Ovary (tissue), 9 donors: ENCODE results near the gene EEF1A2. TPM values are rescaled to one million over a fixed set of nuclear protein-coding genes. Genes with fewer than 3 reads are reported as not detected.

Experiments
- DNase-seq, 5 donors: peaks; one replicate each; pipeline ENCODE4 v3.0.0-alpha.2; 2019 to 2020
- H3K27ac ChIP-seq, 2 donors: fragments of 200-600 bp; one replicate each; pipeline versions ENCODE4 v1.5.1 to v1.8.0; 2019 to 2022
- H3K27me3 ChIP-seq: fragments of 200-600 bp; one replicate; pipeline ENCODE4 v1.8.0; 2022
- H3K36me3 ChIP-seq: fragments of 200-600 bp; sonication (generic); one replicate; pipeline ENCODE4 v1.5.1; 2019
- H3K4me1 ChIP-seq: one replicate; pipeline ENCODE4 v1.8.1; 2013; ENCODE audit warnings: mild to moderate bottlenecking, moderate library complexity; ENCODE audit not compliant: insufficient read depth
- H3K4me3 ChIP-seq: fragments of 200-600 bp; sonication (generic); one replicate; pipeline ENCODE4 v1.5.1; 2017
- H3K9me3 ChIP-seq, 2 donors: fragments of 200-600 bp in 1 of 2; sonication (generic) in 1 of 2; one replicate each; pipeline versions ENCODE4 v1.5.1 to v1.8.1; 2013 to 2019; ENCODE audit warnings: mild to moderate bottlenecking in 1 of 2, moderate library complexity in 1 of 2
- CTCF ChIP-seq, 3 donors: fragments of 450-650 bp in 2 of 3; fragments of 200-600 bp in 1 of 3; IDR thresholded peaks; one replicate each; pipeline versions ENCODE4 v1.5.1 to v1.8.0; 2016 to 2022; ENCODE audit warnings: antibody characterized with exemption in 3 of 3, mild to moderate bottlenecking in 1 of 3
- EP300 ChIP-seq: sonication (generic); formaldehyde crosslinking; IDR thresholded peaks from one replicate; pipeline ENCODE4 v1.6.1; 2017; ENCODE audit warnings: antibody characterized with exemption
- POLR2A ChIP-seq: fragments of 450-650 bp; IDR thresholded peaks from one replicate; pipeline ENCODE4 v1.6.1; 2017; ENCODE audit warnings: antibody characterized with exemption, mild to moderate bottlenecking, moderate library complexity
- WGBS, 3 donors: extraction: QIAGEN DNeasy Blood & Tissue Kit in 1 of 3; methylation state at CpG; one replicate each; pipeline versions ENCODE4 v1.1.5 to v1.1.7; 2013 to 2017; 5-methylcytosine and 5-hydroxymethylcytosine counted together
- intact Hi-C, 4 donors: fragments of 100-400 bp; cut with DNase I; formaldehyde crosslinking; loops; one replicate each; pipeline versions ENCODE4 v1.11.0 to v1.15.1; 2022 to 2023
- polyA plus RNA-seq, 2 donors: library from polyadenylated mRNA; stranded (reverse); fragments of 200-250 nt in 1 of 2; fragments of 350-450 nt in 1 of 2; fragmentation: Illumina TruSeq in 1 of 2; extraction: RNeasy Lipid Tissue Mini Kit (QIAGEN cat#74804) in 1 of 2; gene quantifications; one replicate each; pipeline ENCODE4 v1.2.3, GENCODE V29; 2013 to 2014
- total RNA-seq, 7 donors: library from RNA; depleted of rRNA in 2 of 7; stranded (reverse); fragments of >200 nt in 2 of 7; fragmentation: NEBNext Ultra II Directional in 3 of 7; extraction: Animal tissue kit (Norgen Biotek cat#: 25700) in 3 of 7; gene quantifications; one replicate each; pipeline versions ENCODE4 v1.1.0 to v1.2.4, GENCODE V29; 2016 to 2023
- donor health status: DM: no; HTN: no; CAD: no; lungs with moderate emphysema.
- donor health status: DM: no; HTN: no; CAD: no.
- donor health status: Bipolar disorder and iron deficiency.
- donor health status: DM: yes; HTN: yes; CAD: no.
- donor health status: DM: no; HTN: no; CAD: no.
- donor health status: DM: yes; HTN: yes; CAD: no.

The EEF1A2 gene
- total and polyA plus RNA-seq, 9 donors, result 0.25 to 1.3 (median 0.69) TPM

DNA sequence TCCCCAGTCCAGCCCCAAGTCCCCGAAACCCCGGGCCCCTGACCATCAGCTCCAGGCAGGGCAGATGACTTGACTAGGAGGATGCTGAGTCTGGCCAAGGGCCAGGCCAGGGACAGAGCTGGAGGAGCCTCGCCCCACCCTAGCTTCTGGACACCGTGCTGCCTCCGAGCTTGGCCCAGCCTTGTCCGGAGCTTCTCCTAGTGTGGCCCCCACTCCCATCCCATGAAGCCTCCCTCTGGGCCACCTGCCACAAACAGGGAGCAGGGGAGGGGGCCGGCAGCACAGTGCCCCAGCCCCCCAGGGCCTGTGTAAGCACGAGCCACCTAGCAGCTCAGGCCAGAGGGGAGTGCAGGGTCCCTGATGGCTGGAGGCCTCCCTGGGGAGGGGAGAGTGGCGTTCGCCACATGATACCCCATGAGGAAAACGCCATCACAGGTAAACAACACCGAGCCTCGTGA lies 5.3 kb downstream of the EEF1A2 start:
- Histone ChIP-seq H3K4me3 (no peak overlapping the region), H3K27ac (no peak overlapping the region), H3K4me1 (peaks cover 2% of the 10 kb centered on the region), H3K27me3 (no peaks in the 10 kb centered on the region), H3K9me3 (no peaks in the 10 kb centered on the region), H3K36me3 (no peaks in the 10 kb centered on the region)
- WGBS, 3 donors, result 52 to 64% (median 62%) methylated on average over 13 of the region's 13 CpGs
- intact Hi-C loops, result no loop called here
- TF ChIP-seq EP300 (no peak), POLR2A (no peak), CTCF (IDR thresholded peaks at IDR 0.05) (no peak)
- DNase-seq, result no peak

DNA sequence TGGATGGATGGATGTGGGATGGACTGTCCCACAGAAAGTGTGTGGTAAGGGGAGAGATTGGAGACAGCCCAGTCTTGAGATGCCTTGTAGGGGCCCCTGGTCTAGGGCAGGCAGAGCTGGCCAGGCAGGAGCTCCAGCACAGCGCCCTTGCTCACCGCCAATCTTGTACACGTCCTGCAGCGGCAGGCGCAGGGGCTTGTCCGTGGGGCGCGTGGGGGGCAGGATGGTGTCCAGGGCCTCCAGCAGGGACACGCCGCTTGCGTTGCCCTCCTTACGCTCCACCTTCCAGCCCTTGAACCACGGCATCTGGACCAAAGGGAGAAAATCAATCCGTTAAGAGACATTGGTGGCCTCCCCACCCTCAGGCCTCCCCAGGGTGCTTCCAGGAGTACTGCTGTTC lies 5.9 kb downstream of the EEF1A2 start:
- DNase-seq, result no peak
- no peaks in the 10 kb centered on the region for H3K36me3 ChIP-seq
- no peaks in the 10 kb centered on the region for H3K27me3 ChIP-seq
- H3K4me3 ChIP-seq, result no peak overlapping the region
- WGBS, 3 donors, result 89 to 91% (median 90%) methylated on average over 14 of the region's 14 CpGs
- H3K9me3 ChIP-seq, result no peaks in the 10 kb centered on the region
- intact Hi-C loops, result no loop called here
- no peak for TF ChIP-seq CTCF (IDR thresholded peaks at IDR 0.05)
- no peak for TF ChIP-seq EP300
- TF ChIP-seq POLR2A, result no peak
- H3K27ac ChIP-seq, result no peak overlapping the region
- H3K4me1 ChIP-seq, result peaks cover 2% of the 10 kb centered on the region

DNA sequence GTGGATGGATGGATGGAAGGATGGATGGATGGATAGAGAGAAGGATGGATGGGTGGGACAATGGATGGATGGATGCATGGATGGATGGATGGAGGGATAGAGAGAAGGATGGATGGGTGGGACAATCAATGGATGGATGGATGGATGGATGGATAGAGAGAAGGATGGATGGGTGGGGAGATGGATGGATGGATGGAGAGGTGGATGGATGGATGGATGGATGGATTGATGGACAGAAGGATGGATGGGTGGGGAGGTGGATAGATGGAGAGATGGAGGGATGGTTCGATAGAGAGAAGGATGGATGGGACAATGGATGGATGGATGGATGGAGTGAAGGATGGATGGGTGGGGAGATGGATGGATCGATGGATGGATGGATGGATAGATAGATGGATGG lies 6.4 kb downstream of the EEF1A2 start:
- H3K4me3 ChIP-seq, result no peak overlapping the region
- H3K9me3 ChIP-seq, result no peaks in the 10 kb centered on the region
- TF ChIP-seq EP300 (no peak), POLR2A (no peak), CTCF (IDR thresholded peaks at IDR 0.05) (no peak)
- H3K36me3 ChIP-seq, result no peaks in the 10 kb centered on the region
- H3K27ac ChIP-seq, result no peak overlapping the region
- WGBS, 3 donors, result 91 to 95% (median 92%) methylated on average over 2 of the region's 2 CpGs
- intact Hi-C loops, result no loop called here
- H3K4me1 ChIP-seq, result peaks cover 2% of the 10 kb centered on the region
- H3K27me3 ChIP-seq, result no peaks in the 10 kb centered on the region
- no peak for DNase-seq

DNA sequence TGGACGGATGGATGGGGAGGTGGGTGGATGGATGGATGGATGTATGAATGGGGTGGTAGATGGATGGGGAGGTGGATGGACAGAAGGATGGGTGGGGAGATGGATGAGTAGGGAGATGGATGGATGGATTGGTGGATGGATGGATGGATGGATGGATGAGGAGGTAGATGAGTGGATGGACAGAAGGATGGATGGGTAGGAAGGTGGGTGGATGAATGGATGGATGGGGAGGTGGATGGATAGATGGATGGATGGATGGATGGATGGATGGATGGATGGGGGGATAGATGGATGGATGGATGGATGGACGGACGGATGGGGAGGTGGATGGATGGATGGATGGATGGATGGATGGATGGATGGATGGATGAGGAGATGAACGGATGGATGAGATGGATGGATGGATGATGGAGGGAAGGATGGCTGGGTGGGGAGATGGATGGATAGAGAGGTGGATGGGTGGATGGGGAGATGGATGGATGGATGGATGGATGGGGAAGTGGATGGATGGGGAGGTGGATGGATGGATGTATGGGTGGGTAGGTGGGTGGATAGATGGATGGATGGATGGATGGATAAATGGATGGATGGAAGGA lies 7.2 kb downstream of the EEF1A2 start:
- Histone ChIP-seq H3K9me3 (no peaks in the 10 kb centered on the region), H3K4me3 (no peak overlapping the region), H3K4me1 (peaks cover 2% of the 10 kb centered on the region), H3K36me3 (no peaks in the 10 kb centered on the region), H3K27me3 (no peaks in the 10 kb centered on the region), H3K27ac (no peak overlapping the region)
- 54 to 90% (median 60%) methylated on average over 4 of the region's 4 CpGs for WGBS, 3 donors
- TF ChIP-seq POLR2A (no peak), CTCF (IDR thresholded peaks at IDR 0.05) (no peak), EP300 (no peak)
- intact Hi-C loops, result no loop called here
- no peak for DNase-seq
